ENCODE data around the gene FARS2.

DNA sequence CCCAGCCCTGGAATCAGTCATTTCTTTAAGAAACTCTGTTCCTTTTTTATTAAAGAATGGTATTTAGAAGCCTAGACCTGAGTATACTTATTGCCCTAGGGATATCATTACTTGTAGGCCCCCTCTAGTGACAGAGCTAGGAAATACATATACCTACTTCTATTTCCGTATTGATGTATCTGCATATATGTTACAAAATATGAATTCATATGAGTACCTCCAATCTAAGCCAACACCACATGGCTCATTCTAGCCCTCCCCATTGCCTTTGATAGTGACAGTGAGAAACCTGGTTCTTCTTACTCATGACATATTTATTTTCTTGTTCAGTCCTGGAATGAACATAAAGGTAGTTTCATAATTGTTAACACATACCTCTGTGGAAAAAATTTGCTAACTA, 137.2 kb downstream of the FARS2 start:
- TF ChIP-seq, protein P1, sequence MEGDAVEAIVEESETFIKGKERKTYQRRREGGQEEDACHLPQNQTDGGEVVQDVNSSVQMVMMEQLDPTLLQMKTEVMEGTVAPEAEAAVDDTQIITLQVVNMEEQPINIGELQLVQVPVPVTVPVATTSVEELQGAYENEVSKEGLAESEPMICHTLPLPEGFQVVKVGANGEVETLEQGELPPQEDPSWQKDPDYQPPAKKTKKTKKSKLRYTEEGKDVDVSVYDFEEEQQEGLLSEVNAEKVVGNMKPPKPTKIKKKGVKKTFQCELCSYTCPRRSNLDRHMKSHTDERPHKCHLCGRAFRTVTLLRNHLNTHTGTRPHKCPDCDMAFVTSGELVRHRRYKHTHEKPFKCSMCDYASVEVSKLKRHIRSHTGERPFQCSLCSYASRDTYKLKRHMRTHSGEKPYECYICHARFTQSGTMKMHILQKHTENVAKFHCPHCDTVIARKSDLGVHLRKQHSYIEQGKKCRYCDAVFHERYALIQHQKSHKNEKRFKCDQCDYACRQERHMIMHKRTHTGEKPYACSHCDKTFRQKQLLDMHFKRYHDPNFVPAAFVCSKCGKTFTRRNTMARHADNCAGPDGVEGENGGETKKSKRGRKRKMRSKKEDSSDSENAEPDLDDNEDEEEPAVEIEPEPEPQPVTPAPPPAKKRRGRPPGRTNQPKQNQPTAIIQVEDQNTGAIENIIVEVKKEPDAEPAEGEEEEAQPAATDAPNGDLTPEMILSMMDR (conservative IDR thresholded peaks at IDR 0.05), result peak; percentile 69
- no peak for TF ChIP-seq ZFX (IDR thresholded peaks at IDR 0.05)
